Adrenal gland (tissue), 5 donors: ENCODE data around the gene RDH8.

Experiments
- POLR2A ChIP-seq, 2 donors: fragments of 450-650 bp; IDR thresholded peaks; one replicate each; pipeline ENCODE4 v1.6.1; 2017; ENCODE audit warnings: antibody characterized with exemption in 2 of 2, mild to moderate bottlenecking in 2 of 2, moderate library complexity in 1 of 2
- TF ChIP-seq, protein P1 (sequence below), 6 experiments: fragments of 450-650 bp in 4 of 6; fragments of 200-600 bp in 2 of 6; sonication (generic) in 1 of 6; IDR thresholded peaks; 1 replicate in 5 of 6; 2 replicates in 1 of 6; pipeline versions ENCODE4 v1.5.1 to v1.8.0; 2016 to 2021; ENCODE audit warnings: antibody characterized with exemption in 6 of 6, mild to moderate bottlenecking in 2 of 6, moderate library complexity in 1 of 6
- donor health status: DM: no; HTN: no; CAD: no.

DNA sequence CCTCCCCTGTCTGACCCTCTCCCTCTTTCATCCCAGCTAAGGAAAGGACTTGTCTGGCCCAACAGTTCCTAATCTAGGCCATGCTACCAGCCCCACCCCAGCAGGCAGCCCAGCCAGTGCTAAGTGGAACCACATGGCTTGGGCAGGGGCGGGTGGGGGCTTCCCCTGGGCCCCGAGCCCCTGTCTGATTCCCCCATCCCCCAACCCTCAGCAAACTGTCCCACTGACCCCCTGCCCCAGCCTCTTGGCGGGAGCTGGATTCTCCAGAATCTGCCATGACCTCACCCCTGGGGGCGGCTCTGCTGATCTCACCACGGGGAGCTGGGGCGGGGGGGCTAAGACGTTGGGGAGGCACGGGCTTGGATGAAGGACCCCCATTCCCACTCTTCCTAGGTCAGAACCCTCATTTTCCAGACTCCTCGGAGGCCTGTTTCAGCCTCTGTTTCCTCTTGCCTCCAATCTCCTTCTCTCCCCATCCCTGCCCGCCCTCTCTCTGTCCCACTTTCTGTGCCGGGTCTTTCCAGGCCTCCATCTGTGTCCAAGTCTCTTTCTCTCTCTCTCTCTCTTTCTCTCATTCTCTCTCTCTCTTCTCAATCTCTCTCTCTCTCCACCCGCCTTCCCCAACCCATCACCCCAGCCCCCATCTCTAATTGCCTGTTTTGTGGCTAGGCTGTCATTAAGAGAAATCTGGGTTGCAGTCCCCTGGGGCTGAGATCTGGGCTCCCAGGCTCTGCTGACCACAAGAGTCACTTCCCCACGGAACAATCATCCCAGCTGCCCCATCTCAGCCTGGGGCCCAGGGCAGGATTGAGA, 5.7 kb upstream of the RDH8 start:
- no peak for TF ChIP-seq POLR2A (IDR thresholded peaks at IDR 0.05)
- TF ChIP-seq, protein P1, sequence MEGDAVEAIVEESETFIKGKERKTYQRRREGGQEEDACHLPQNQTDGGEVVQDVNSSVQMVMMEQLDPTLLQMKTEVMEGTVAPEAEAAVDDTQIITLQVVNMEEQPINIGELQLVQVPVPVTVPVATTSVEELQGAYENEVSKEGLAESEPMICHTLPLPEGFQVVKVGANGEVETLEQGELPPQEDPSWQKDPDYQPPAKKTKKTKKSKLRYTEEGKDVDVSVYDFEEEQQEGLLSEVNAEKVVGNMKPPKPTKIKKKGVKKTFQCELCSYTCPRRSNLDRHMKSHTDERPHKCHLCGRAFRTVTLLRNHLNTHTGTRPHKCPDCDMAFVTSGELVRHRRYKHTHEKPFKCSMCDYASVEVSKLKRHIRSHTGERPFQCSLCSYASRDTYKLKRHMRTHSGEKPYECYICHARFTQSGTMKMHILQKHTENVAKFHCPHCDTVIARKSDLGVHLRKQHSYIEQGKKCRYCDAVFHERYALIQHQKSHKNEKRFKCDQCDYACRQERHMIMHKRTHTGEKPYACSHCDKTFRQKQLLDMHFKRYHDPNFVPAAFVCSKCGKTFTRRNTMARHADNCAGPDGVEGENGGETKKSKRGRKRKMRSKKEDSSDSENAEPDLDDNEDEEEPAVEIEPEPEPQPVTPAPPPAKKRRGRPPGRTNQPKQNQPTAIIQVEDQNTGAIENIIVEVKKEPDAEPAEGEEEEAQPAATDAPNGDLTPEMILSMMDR (IDR thresholded peaks at IDR 0.05): no peak
